Effector CD8-positive, alpha-beta T cell (primary cell): ENCODE measurements around the gene CD320.
"Not testable (repeated sequence)": the region's sequence is repeated elsewhere in the genome, so short reads cannot be mapped to it uniquely, and the experiment has no call there.

Experiments used
- DNase-seq: peaks from one replicate; lab custom pipeline; 2025; lab: John Stamatoyannopoulos, UW
- total RNA-seq, 4 experiments: gene quantifications; one replicate each; lab custom pipeline; 2026; lab: John Stamatoyannopoulos, UW

Gene CD320
- 17.8 to 46.0 (median 19.5) reads per million in 4 experiments for total RNA-seq

DNA sequence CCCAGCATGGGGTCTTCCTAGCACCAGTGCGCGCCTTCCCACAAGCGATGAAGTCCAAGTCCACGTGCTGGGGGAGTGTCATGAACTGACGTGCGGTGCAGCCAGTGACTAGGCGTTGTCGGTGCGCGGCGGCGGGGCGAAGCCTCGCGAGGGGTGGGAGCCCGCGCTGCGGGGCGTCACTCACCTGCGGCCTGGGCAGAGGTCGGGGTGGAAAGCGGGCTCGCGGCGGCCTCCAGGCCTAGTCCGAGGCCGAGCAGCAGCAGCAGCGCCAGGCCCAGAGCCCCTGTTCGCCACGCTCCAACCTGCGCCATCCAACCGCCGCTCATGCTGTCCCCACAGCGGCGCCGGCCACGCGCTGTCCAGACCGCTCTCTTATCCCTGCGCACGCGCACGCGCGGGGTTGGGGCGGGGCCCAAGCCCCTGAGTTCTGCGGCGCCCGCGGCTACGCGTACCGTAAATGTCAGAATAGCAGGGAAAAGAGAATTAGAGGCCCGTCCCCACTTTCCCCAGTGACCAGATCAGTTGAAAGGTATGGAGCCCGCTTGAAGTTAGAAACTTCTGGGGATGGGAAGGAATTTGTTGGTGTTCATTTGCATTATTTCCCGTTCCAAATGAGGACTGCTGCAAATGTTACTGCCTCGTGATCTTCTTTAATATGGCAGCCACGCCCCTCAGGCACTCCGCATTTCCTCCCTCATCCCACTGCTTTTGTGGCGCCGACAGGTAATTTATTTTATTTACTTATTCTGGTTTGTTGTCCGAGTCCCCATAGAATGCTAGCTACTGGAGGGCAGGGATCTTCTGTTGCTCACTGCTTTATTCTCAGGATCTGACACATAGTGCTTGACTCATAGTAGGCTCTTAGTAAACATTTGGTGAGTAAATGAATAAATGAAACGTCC lies at the start of gene CD320:
Gene CD320 (minus strand): TSS at position 394 of the 902 bp plus-strand sequence. CDS start 68 bp downstream, at position 326.
- DNase-seq: peak; percentile 70

DNA sequence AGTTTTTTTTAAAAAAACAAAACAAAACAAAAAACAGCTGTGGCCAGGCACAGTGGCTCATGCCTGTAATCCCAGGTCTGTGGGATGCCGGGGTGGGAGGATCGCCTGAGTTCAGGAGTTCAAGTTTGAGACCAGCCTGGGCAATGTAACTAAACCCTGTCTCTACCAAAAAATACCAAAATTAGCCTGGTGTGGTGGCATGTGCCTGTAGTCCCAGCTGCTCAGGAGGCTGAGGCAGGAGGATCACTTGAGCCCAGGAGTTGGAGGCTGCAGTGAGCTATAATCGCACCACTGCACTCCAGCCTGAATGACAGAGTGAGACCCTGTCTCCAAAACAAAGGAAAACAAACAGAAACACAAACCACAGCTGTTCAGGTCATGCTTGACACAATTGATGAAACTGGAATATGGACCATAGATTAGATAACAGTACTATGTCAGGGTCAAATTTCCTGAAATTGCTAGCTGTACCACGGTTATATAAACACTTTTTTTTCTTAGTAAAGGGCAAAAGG lies 48.9 kb upstream of the CD320 start:
- no peak for DNase-seq

DNA sequence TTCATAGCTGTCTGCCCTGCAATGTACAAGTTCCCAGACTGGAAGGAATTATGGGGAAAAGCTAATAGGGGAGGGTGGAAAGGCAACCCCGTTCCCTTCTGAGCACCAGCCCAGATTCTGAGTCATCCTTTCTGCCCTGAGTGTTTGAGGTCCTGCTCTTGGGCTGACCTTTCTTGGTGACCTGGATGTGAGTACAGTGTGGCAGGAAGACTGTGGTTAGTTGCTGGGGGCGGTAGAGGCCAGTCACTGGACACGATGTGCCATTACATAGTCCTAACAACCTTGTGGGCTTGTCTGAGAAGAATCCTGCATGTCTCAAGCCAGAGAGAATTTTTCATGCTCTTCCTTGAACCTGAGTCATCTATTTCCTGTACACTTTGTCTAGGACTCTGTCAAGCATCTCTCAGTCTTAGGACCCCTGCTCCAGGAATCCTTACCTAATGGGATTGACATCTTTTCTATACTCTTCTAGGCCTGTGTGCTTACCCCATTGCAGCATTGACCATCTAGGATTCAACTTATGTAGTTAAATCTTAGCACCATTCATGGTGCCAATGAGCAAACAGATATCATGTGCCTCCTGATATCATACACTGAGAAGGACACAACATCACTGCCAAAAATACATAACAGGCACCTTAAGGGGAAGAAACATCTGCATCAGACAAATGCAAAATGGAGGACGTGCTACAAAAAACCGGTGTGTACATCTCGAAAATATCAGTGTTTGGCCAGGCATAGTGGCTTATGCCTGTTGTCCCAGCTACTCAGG lies 47.7 kb upstream of the CD320 start:
- DNase-seq: no peak

DNA sequence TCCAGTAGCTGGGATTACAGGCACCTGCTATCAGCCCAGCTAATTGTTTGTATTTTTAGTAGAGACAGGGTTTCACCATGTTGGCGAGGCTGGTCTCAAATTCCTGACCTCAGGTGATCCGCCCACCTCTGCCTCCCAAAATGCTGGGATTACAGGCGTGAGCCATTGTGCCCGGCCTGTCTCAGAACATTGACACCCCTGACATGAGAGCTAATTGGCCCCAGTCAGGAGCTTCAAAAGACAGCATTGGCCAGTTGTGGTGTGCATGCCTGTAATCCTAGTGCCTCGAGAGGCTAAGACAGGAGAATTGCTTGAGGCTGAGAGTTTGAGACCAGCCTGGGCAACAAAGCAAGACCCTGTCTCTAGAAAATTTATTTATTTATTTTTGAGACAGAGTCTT lies 44.7 kb upstream of the CD320 start:
- not testable (repeated sequence) for DNase-seq

DNA sequence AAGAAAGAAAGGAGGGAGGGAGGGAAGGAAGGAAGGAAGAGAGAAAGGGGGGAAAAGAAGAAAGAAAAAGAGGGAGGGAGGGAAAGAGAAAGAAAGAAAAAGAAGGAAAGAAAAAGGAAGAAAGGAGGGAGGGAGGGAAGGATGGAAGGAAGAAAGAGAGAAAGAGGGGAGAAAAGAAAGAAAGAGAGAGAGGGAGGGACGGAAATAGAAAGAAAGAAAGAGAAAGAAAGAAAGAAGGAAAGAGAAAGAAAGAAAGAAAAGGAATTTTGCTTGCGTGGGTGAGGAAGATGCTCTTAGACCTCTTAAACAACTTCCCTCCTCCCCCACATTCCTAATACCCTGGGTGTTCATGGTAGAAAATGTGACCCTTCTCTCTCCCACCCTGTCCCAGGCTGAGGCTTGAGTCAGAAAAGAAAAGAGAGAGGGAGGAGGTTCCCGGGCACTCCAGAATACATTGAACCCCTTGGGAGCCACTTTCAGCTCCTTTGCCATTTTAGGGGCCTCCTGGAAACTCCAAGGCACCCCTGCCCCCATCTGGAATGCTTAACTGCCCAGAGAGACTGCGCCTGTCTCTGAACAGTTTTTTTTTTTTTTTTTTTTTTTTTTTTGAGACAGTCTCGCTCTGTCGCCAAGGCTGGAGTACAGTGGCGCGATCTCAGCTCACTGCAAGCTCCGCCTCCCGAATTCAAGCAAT lies 44.1 kb upstream of the CD320 start:
- no peak for DNase-seq

DNA sequence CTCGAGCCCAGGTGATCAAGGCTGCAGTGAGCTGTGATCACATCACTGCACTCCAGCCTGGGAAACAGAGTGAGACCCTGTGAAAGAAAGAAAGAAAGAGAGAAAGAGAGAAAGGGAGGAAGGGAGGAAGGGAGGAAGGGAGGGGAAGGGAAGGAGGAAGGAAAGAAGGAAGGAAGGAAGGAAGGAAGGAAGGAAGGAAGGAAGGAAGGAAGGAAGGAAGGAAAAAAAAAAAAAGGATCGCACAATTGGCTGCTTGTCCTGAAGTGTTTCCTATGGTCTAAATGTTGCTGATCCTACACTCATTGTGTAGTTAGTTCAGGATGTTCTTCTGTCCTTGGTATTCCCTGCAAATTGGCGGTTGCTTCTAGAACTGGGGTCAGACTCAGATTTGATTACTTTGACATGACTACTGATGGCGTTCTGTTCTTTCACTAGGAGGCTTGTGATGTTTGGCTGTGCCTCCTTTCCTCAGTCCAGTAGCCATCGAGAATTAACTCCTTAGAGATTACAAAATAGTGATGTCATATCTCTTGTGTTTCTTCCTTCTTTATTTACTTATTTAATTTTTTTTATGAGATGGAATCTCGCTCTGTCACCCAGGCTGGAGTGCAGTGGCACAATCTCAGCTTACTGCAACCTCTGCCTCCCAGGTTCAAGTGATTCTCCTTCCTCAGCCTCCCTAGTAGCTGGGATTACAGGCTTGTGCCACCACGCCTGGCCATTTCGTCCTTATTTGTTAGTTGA lies 41.6 kb upstream of the CD320 start:
- DNase-seq: not testable (repeated sequence)

DNA sequence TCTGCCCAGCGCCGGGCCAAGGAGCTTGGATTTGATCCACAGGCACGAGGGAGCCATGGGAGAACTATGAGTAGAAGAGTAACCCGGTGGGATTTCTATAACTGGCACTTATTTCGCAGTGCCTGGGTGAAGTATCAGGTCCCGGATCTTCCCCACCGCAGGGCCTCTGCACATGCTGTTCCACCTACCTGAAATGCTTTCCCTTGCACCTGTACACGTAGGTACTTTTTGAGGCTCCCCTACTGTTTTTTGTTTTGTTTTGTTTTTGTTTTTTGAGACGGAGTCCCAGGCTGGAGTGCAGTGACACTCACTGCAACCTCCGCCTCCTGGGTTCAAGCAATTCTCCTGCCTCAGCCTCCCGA lies 35.3 kb upstream of the CD320 start:
- DNase-seq: no peak

DNA sequence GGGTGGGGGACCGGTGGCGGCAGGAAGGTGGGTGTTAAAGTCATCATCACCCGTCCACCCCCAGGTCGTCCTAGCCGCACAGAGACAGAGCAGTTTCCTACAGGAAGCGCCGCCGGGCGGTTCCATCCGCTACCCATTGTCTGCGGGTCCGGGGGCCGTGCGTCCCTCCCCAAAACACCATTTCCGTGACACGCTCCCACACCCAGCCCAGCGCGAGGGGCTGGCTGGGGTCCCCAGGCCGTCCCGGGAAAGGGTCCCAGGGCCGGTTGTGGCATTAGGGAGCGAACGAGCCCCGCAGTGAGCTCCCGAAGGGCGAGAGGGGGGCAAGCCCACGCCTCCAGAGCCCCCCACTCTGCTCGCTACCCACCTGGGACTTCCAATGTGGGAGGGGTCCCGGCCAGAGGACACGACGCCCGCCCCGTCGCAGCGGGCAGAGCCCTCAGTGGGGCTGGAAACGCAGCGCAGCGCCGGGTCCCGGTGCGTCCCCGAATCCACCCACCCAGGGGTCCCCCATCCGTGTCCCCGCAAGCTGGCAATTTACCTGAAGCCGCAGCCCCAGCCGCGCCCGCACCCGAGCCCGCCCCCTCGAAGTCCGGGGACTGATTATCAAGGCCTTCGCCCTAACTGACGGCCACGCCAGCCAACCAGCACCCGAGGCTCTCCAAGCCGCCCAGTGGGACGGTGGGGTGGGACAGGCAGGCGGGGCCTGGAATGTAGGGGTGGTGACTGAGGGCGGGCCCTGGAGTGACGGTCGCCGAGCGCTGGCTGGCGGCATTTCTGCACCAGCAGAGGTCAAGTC lies 34.7 kb upstream of the CD320 start, which contains the start of gene KANK3:
Gene KANK3 (minus strand): TSS at position 579 of the 799 bp plus-strand sequence. CDS start 5,434 bp downstream, outside the sequence.
- peak; percentile 90 for DNase-seq

DNA sequence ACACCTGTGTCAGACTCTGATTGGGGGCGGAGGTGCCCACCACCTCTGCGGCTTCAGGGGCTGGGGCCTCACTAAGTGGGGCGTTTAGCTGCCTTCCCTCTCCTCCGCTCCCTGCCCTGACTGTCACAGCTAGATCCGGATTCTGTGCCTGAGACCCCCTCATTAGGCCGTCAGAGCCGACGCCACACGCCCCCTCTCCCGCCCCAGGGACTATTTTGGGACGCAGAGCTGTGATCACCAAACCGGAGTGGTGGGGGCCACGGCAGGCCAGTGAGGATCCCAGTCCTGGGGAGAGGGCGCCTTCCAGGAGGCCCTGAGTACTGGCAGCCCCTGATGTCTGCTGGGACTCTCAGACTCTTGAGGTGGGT lies 34.1 kb upstream of the CD320 start:
- DNase-seq: no peak

DNA sequence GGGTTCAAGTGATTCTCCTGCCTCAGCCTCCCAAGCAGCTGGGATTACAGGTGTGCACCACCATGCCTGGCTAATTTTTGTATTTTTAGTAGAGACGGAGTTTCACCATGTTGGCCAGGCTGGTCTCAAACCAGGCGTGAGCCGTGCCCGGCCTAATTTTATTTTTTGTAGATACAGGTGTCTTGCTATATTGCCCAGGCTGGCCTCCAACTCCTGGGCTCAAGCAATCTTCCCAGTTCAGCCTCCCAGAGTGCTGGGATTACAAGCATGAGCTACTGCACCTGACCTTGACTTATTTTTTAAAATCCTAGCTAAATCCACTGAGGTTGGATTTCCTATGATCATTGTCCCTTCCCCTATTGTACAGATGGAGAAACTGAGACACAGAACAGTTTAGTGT lies 33.3 kb upstream of the CD320 start:
- DNase-seq: not testable (repeated sequence)

DNA sequence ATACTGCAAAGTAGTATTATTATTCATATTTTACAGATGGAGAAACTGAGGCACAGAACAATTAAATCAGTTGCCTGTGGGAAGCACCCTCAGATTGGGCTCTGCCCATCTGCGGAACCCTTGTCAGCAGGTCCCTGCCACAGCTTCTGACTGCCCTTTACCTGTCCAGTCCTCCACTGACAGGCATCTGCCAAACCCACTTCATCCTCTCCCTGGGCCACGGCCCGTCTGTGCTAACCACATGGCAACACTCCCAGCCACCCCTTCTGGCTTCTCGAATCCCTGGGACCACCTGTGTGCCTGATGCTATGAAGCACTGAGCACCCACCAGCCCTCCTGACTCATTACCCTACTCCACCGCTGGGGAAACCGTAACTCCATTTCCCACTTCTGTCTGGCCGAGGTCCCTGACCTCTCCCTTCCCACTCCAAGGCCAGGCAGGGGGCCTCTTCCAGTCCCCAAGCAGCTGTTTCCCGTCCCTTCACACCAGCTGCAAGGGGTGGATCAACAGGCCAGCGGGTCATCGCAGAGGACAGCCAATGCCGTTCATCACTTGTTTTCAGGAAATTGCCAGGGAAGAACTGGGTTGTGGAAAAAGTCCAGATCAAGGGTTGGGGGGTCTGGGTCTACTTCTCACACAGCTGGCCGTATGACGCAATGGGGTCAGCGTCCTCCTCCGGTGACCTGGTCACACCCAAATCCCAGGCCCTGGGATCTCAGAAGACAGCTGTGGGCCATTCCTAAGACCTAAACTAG lies 32.4 kb upstream of the CD320 start:
- DNase-seq: no peak

DNA sequence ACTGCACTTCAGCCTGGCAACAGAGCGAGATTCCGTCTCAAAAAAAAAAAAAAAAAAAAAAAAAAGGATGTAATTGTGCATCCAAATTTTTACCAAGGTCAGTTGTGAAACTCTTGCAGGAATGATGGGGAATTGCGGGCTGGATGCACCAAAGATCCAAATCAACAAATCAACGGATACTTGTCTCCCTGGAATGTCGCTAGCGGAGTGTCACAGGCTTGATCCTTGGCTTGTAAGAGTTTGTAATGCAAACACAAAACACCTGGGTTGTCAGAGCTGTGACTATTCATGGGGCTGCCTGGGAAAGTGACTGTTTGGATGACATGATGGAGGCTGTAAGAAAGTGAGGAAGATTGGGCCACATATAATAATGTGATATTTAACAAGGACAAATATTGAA lies 30.7 kb upstream of the CD320 start:
- DNase-seq: no peak

DNA sequence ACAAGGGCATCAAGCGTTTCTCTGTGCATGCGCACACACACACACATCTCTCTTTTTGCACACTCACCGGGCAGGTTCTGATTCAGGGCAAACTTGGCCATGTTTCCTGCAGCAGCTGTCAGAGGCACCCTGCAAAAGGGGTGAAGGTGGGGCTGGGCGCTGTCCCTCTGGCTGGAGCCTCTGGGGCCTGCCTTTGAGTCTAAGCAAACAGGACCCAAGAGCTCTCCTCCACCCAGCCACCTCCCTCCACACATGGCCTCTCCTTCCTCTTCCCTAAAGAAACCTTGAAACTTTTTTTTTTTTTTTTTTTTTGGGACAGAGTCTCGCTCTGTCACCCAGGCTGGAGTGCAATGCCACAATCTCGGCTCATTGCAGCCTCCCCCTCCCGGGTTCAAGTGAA lies 29.6 kb upstream of the CD320 start:
- no peak for DNase-seq

DNA sequence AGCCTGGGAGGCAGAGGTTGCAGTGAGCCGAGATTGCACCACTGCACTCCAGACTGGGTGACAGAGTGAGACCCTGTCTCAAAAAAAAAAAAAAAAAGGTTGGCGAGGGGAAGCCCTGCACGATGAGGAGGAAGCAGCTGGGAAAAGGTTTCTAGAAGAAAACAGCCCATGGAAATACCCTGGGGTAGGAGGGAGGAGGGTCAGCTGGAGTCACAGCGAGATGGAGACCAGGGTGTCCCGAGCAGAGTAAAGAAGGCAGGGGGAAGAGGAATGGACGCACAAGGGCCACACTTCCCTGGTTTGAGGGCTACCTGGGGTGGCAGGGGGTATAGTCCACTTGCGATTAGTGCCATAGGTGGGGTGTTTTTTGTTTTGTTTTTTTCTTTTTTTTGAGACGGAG lies 28.5 kb upstream of the CD320 start:
- no peak for DNase-seq

DNA sequence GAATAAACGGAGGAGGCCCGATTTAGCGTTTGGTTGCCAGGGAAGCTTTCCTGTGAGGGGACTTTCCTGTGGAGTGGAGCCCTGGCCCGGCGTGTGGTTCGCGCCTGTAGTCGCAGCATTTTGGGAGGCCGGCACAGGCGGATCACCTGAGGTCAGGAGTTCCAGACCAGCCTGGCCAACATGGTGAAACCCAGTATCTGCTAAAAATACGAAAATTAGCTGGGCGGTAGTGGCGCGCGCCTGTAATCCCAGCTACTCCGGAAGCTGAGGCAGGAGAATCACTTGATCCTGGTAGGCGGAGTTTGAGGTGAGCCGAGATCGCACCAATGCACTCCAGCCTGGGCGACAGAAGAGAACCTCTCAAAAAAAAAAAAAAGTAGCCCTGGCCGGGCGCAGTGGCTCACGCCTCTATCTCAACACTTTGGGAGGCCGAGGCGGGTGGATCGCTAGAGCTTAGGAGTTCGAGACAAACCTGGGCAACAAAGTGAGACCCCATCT lies 28.0 kb upstream of the CD320 start:
- no peak for DNase-seq

DNA sequence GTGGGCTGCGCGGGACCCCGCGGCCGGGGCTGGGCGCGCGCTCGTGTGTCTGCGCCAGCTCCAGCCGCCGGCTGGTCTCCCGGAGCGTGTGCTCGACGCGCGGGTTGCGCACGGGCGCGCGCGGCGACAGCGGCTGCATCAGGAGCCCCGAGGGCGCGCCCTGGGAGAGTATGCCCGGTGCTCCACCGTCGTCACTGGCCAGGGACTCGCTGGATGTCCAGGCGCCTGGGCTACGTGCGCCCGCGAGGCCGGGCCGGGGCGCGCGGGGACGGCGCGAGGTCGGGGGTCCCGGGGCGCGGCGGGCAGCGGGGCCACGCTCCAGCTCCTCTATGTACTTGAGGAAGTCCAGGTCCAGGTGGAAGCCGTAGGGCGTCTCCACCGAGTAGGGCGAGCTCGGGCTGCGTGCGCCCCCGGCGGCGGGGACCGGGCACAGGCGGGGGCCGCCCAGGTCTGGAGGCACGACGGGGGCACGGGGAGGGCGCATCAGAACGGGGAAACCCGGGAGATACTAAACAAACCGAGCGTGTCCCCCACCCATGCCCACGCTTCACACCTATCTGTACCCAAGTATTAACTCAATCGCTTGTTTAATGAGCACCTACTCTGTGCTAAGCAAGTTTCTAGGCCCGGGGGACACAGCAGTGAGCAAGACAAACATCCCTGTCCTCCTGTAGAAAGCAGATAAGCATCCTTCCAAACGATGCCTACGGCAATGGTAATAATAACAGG lies 27.3 kb upstream of the CD320 start:
- DNase-seq: no peak

DNA sequence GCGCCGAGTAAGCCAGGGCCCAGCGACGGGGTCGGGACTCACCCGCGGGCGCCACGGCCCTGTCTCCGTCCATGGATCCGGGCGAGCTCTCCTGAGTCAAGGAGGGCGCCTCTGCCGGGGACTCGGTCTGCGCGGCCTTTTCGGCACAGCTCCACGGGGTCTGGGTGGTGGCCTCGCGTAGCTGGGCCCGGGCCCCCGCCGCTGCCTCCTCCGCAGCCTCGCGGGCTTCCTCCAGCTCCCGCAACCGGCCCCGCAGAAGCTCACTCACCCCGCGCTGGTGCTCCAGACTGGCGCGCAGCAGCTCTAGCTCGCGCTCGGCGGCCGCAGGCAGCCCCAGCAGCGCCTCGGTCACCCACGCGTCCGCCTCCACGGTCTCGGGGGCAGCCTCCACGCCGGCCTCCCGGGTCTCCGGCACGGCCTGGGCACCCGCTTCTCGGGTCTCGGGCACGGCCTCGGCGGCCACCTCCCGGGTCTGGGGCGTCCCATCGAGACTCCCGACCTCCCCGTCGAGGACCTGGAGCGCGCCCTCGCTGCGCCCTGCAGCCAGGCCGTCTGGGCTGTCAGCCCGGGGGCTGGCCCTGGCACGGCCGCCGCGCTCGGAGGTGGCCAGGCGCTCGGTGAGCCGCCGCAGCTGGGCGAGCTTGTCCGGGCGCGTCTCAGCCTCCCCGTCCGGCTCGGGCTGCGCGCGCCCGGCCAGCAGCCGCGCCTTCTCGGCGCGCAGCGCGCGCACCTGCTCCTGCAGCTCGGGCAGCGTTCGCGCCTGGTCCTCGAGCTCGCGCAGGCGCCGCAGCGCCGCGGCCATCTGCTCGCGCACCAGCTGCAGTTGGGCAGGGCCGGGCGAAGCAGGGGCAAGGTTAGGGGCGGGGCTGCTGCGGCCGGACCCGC lies 26.5 kb upstream of the CD320 start:
- DNase-seq: no peak
